ENCODE measurements around the gene MBL2.

MBL2 gene

DNA sequence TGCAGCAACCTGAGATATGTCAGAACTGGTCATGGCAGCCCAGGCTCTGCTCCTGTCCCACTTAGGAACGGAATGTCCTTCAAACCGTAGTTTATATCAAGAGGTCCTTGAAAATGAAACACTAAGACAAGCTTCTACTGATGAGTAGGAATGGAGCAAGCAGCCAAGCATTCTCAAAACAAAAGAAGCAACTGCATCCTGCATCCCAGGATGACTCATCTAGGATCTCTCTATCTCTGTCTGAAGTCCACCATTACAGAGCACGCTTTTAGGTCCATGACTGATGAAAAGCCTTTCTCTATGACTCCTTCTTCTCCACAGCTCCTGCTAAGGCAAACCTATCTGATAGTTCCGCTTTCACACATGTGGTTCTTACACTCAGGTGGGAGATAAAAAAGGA lies 16.3 kb downstream of the MBL2 start:
- Histone ChIP-seq H3K9me2 (ENCODE audit: low read depth, low read length) (no peaks in the 10 kb centered on the region), H3K9me3 (ENCODE audit: low read length) (no peaks in the 10 kb centered on the region), H2AFZ (ENCODE audit: low read length) (no peak overlapping the region), H3K4me2 (ENCODE audit: low read length) (no peak overlapping the region), H3K27ac (ENCODE audit: low read depth, low read length, poor library complexity, severe bottlenecking) (no peak overlapping the region), H3K27me3 (ENCODE audit: insufficient read depth, low read length) (no peaks in the 10 kb centered on the region), H3K9ac (ENCODE audit: low read length) (no peak overlapping the region), H3F3A (ENCODE audit: insufficient read depth, low read length) (no peaks in the 10 kb centered on the region), H3K36me3 (ENCODE audit: insufficient read depth, low read length) (no peaks in the 10 kb centered on the region), H3K4me3 (ENCODE audit: low read depth, low read length, poor library complexity, severe bottlenecking) (no peak overlapping the region), H4K20me1 (ENCODE audit: insufficient read depth, low read length) (no peaks in the 10 kb centered on the region), H3K4me1 (ENCODE audit: insufficient read depth, low read length, severe bottlenecking) (no peaks in the 10 kb centered on the region), H3K79me2 (ENCODE audit: insufficient read depth, low read length) (no peaks in the 10 kb centered on the region)
- no peak for TF ChIP-seq EZH2 (IDR thresholded peaks at IDR 0.05; ENCODE audit: borderline replicate concordance, low read length)
- TF ChIP-seq, protein P1, sequence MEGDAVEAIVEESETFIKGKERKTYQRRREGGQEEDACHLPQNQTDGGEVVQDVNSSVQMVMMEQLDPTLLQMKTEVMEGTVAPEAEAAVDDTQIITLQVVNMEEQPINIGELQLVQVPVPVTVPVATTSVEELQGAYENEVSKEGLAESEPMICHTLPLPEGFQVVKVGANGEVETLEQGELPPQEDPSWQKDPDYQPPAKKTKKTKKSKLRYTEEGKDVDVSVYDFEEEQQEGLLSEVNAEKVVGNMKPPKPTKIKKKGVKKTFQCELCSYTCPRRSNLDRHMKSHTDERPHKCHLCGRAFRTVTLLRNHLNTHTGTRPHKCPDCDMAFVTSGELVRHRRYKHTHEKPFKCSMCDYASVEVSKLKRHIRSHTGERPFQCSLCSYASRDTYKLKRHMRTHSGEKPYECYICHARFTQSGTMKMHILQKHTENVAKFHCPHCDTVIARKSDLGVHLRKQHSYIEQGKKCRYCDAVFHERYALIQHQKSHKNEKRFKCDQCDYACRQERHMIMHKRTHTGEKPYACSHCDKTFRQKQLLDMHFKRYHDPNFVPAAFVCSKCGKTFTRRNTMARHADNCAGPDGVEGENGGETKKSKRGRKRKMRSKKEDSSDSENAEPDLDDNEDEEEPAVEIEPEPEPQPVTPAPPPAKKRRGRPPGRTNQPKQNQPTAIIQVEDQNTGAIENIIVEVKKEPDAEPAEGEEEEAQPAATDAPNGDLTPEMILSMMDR (IDR thresholded peaks at IDR 0.05; ENCODE audit: low read length) = no peak

DNA sequence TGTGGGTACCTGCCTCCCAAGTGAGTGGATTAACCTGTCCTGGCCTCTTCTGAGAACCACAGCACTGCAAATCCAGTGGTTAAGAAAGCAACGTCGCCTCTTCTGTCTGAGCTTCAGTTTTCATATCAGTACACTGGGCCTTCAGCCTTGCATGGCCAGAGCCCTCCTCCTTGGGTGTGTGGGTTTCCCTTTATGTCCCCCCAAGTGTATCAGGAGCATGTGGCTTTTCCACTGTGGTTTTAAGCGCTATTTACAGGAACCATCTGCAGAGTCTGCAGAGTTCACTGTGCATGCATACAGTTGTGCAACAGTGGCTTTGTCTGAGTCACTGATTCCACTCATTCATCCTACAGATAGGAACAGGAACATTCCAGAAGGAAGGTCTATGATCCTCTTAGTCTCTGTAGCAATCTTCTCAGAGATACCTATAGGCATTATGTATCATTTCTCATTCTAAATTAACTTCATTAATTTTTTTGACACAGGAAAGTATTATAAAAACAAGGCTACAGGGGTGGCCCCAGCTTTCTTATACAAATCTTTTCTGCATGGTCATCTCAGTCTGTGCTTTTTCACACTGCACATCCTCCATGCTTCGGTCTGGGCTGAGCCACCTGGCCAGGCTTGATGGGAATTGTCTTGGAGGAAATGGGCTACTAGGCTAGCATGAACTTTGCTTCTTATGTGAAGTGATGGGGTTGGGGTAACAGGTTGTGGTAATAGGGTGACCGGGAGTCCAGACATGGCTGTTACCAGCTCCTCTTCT lies 17.1 kb downstream of the MBL2 start:
- Histone ChIP-seq H3K4me1 (ENCODE audit: insufficient read depth, low read length, severe bottlenecking) (no peaks in the 10 kb centered on the region), H2AFZ (ENCODE audit: low read length) (no peak overlapping the region), H3K36me3 (ENCODE audit: insufficient read depth, low read length) (no peaks in the 10 kb centered on the region), H3K9me2 (ENCODE audit: low read depth, low read length) (no peaks in the 10 kb centered on the region), H3K9ac (ENCODE audit: low read length) (no peak overlapping the region), H3F3A (ENCODE audit: insufficient read depth, low read length) (no peaks in the 10 kb centered on the region), H3K4me2 (ENCODE audit: low read length) (no peak overlapping the region), H3K27me3 (ENCODE audit: insufficient read depth, low read length) (no peaks in the 10 kb centered on the region), H4K20me1 (ENCODE audit: insufficient read depth, low read length) (no peaks in the 10 kb centered on the region), H3K27ac (ENCODE audit: low read depth, low read length, poor library complexity, severe bottlenecking) (no peak overlapping the region), H3K4me3 (ENCODE audit: low read depth, low read length, poor library complexity, severe bottlenecking) (no peak overlapping the region), H3K79me2 (ENCODE audit: insufficient read depth, low read length) (no peaks in the 10 kb centered on the region), H3K9me3 (ENCODE audit: low read length) (no peaks in the 10 kb centered on the region)
- TF ChIP-seq, protein P1 (IDR thresholded peaks at IDR 0.05; ENCODE audit: low read length) = no peak
- TF ChIP-seq EZH2 (IDR thresholded peaks at IDR 0.05; ENCODE audit: borderline replicate concordance, low read length) = no peak

DNA sequence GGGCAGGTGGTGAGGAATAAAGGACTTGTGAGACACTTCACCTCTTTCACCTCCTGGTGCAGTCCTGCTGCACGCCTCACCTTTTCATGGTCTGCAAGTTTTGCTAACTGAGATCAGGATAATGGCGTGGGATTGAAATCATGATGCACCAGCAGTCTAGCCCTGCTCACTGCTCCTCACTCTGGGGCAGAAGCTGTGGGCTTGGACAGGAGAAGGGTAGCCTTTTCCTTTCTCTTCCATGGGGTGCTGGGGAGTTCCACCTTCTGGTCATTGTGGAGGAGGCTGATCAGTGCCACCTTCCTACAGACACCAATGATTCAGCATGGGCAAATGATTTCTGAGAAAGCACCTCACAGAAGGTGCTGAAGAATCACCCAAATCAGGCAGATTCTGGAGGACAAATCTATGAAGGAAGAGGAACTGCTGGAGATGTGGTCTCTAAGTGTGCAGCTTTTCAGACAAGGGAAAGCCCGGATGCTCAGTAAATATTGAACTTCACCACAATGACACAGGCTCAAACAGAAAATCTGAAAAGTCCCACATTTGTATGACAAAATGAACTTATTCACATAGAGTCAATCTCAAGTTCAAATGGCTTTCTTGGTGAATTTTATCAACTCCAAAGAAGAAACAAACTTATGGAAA lies 19.7 kb downstream of the MBL2 start:
- H2AFZ ChIP-seq (ENCODE audit: low read length) = no peak overlapping the region
- no peak overlapping the region for H3K4me3 ChIP-seq (ENCODE audit: low read depth, low read length, poor library complexity, severe bottlenecking)
- no peak overlapping the region for H3K4me2 ChIP-seq (ENCODE audit: low read length)
- no peak overlapping the region for H3K9ac ChIP-seq (ENCODE audit: low read length)
- H3K36me3 ChIP-seq (ENCODE audit: insufficient read depth, low read length) = no peaks in the 10 kb centered on the region
- H3F3A ChIP-seq (ENCODE audit: insufficient read depth, low read length) = no peaks in the 10 kb centered on the region
- no peaks in the 10 kb centered on the region for H3K4me1 ChIP-seq (ENCODE audit: insufficient read depth, low read length, severe bottlenecking)
- H3K9me3 ChIP-seq (ENCODE audit: low read length) = no peaks in the 10 kb centered on the region
- no peaks in the 10 kb centered on the region for H3K27me3 ChIP-seq (ENCODE audit: insufficient read depth, low read length)
- TF ChIP-seq, protein P1 (IDR thresholded peaks at IDR 0.05; ENCODE audit: low read length) = no peak
- TF ChIP-seq EZH2 (IDR thresholded peaks at IDR 0.05; ENCODE audit: borderline replicate concordance, low read length) = no peak
- no peaks in the 10 kb centered on the region for H3K79me2 ChIP-seq (ENCODE audit: insufficient read depth, low read length)
- no peaks in the 10 kb centered on the region for H4K20me1 ChIP-seq (ENCODE audit: insufficient read depth, low read length)
- H3K9me2 ChIP-seq (ENCODE audit: low read depth, low read length) = no peaks in the 10 kb centered on the region
- H3K27ac ChIP-seq (ENCODE audit: low read depth, low read length, poor library complexity, severe bottlenecking) = no peak overlapping the region
